Putamen (tissue), 1 donor: Measurements from ENCODE around the gene ZNF385D.

Experiments used
- DNase-seq: peaks from one replicate; pipeline ENCODE4 v3.0.0-alpha.2; 2016; ENCODE audit warnings: low spot score

The ZNF385D gene

GRCh38 chr3:21750831-21751391, at the start of gene ZNF385D:
Gene ZNF385D, minus strand, starts transcription at chr3:21751210. Its CDS starts 294 bp downstream, at chr3:21750916.
- DNase-seq = no peak

- no peak for DNase-seq
Observed at GRCh38 chr3:21798356-21799088, 47.5 kb upstream of the ZNF385D start.

GRCh38 chr3:21795921-21796320, 44.9 kb upstream of the ZNF385D start:
- no peak for DNase-seq

- no peak for DNase-seq
Observed at GRCh38 chr3:21795152-21795837, 44.3 kb upstream of the ZNF385D start.

GRCh38 chr3:21794291-21794690, 43.3 kb upstream of the ZNF385D start:
- no peak for DNase-seq

GRCh38 chr3:21792176-21792575, 41.2 kb upstream of the ZNF385D start:
- no peak for DNase-seq

GRCh38 chr3:21791356-21791755, 40.3 kb upstream of the ZNF385D start:
- no peak for DNase-seq

GRCh38 chr3:21790466-21790865, 39.5 kb upstream of the ZNF385D start:
- no peak for DNase-seq

- DNase-seq = no peak
Observed at GRCh38 chr3:21789730-21790129, 38.7 kb upstream of the ZNF385D start.

GRCh38 chr3:21786438-21786797, 35.4 kb upstream of the ZNF385D start:
- DNase-seq = no peak

GRCh38 chr3:21785765-21786437, 34.9 kb upstream of the ZNF385D start:
- no peak for DNase-seq

GRCh38 chr3:21783839-21784238, 32.8 kb upstream of the ZNF385D start:
- peak; percentile 20 for DNase-seq

GRCh38 chr3:21781355-21781754, 30.3 kb upstream of the ZNF385D start:
- no peak for DNase-seq

- DNase-seq = no peak
Observed at GRCh38 chr3:21779909-21780308, 28.9 kb upstream of the ZNF385D start.

GRCh38 chr3:21778715-21779114, 27.7 kb upstream of the ZNF385D start:
- DNase-seq = no peak

GRCh38 chr3:21777821-21778220, 26.8 kb upstream of the ZNF385D start:
- no peak for DNase-seq

- no peak for DNase-seq
Observed at GRCh38 chr3:21766002-21766401, 15.0 kb upstream of the ZNF385D start.

- no peak for DNase-seq
Observed at GRCh38 chr3:21755896-21756295, 4.9 kb upstream of the ZNF385D start.

GRCh38 chr3:21754839-21755238, 3.8 kb upstream of the ZNF385D start:
- no peak for DNase-seq

GRCh38 chr3:21752749-21753347, 1.8 kb upstream of the ZNF385D start:
- no peak for DNase-seq

- no peak for DNase-seq
Observed at GRCh38 chr3:21751886-21752285, 876 bp upstream of the ZNF385D start.

- DNase-seq = no peak
Observed at GRCh38 chr3:21750080-21750696, 822 bp downstream of the ZNF385D start.
